Purkinje cell (primary cell): ENCODE results near the gene FLVCR1. TPM values are rescaled to one million over a fixed set of nuclear protein-coding genes. Genes with fewer than 3 reads are reported as not detected.

Experiments
- polyA plus RNA-seq: library from polyadenylated mRNA; unstranded; fragments of >200 nt; fragmentation: Nextera tagmentation; gene quantifications from 2 replicates; pipeline ENCODE4 v1.2.1, GENCODE V29; 2014

The FLVCR1 gene
- 18.3 and 32.9 TPM in 2 replicates for polyA plus RNA-seq

GRCh38 chr1:212857992-212858460 lies at the start of gene FLVCR1:
FLVCR1 (plus strand) TSS chr1:212858275; CDS start chr1:212858453, 178 bp downstream.

GRCh38 chr1:212847549-212847948 lies 10.5 kb upstream of the FLVCR1 start, which contains the start of gene SPATA45:
SPATA45 (minus strand) TSS chr1:212847649; CDS start chr1:212836149, 11,500 bp downstream.

Other genes with a start within 250 kb of the FLVCR1 start
- 1.0 and 1.6 TPM in 2 replicates for gene ATF3, start 249.5 kb upstream of the FLVCR1 start, polyA plus RNA-seq
- 17.6 and 18.0 TPM in 2 replicates for gene BATF3, start 158.4 kb upstream of the FLVCR1 start, polyA plus RNA-seq
- gene NSL1, start 66.5 kb upstream of the FLVCR1 start, polyA plus RNA-seq: 35.3 and 47.9 TPM in 2 replicates
- 21.8 and 25.3 TPM in 2 replicates for gene TATDN3, start 66.4 kb upstream of the FLVCR1 start, polyA plus RNA-seq
- gene SPATA45, start 10.6 kb upstream of the FLVCR1 start, polyA plus RNA-seq: 1.7 TPM in 1 of 2 replicates, not detected in the other
- 1.1 and 1.6 TPM in 2 replicates for gene VASH2, start 92.3 kb downstream of the FLVCR1 start, polyA plus RNA-seq
- 13.5 and 20.6 TPM in 2 replicates for gene ANGEL2, start 157.6 kb downstream of the FLVCR1 start, polyA plus RNA-seq
- gene RPS6KC1, start 193.0 kb downstream of the FLVCR1 start, polyA plus RNA-seq: 17.9 and 19.2 TPM in 2 replicates